ENCODE results near the gene KDM2A.
"Not testable (repeated sequence)": the region's sequence is repeated elsewhere in the genome, so short reads cannot be mapped to it uniquely, and the experiment has no call there.

Gene KDM2A

DNA sequence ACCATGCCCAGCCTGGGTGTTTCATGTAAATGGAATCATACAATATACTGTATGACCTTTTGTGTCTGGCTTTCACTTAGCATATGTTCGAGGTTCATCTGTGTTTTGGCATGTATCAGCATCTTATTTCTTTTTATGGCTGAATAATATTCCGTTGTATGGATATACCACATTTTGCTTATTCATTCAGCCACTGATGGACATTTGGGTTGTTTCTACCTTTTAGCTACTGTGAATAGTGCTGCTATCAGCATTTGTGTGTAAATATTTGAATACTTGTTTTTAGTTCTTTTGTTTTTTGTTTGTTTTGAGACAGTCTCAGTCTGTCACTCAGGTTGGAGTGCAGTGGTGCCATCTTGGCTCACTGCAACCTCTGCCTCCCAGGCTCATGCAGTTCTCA, 35.7 kb downstream of the KDM2A start:
- Histone ChIP-seq H3K36me3 (ENCODE audit: control insufficient read depth, insufficient read depth, low read length) (no peaks in the 10 kb centered on the region), H3K27me3 (ENCODE audit: control insufficient read depth, insufficient read depth, low read length) (no peaks in the 10 kb centered on the region), H3K9ac (ENCODE audit: low read depth, low read length) (no peak overlapping the region), H3K4me1 (ENCODE audit: control insufficient read depth, insufficient read depth, low read length) (no peaks in the 10 kb centered on the region), H3K4me3 (ENCODE audit: low read depth, low read length) (no peak overlapping the region), H3K9me3 (ENCODE audit: control insufficient read depth, insufficient read depth, low read length) (no peaks in the 10 kb centered on the region)

DNA sequence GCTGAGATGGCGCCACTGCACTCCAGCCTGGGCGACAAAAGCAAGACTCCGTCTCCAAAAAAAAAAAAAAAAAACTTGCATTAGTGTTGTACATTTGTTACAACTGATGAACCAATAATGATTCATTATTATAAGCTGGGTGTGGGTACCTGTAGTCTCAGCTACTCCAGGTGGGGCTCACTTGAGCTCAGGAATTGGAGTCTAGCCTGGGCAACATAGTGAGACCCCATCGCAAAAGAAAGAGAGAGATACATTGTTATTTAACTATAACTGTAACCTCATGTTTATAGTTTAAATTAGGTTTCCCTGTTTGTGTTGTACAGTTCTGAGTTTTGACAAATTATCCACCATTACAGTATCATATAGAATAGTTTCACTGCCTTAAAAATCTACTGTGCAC, 38.6 kb downstream of the KDM2A start:
- Histone ChIP-seq H3K9me3 (ENCODE audit: control insufficient read depth, insufficient read depth, low read length) (no peaks in the 10 kb centered on the region), H3K27me3 (ENCODE audit: control insufficient read depth, insufficient read depth, low read length) (no peaks in the 10 kb centered on the region), H3K4me1 (ENCODE audit: control insufficient read depth, insufficient read depth, low read length) (no peaks in the 10 kb centered on the region), H3K9ac (ENCODE audit: low read depth, low read length) (no peak overlapping the region), H3K4me3 (ENCODE audit: low read depth, low read length) (no peak overlapping the region), H3K36me3 (ENCODE audit: control insufficient read depth, insufficient read depth, low read length) (no peaks in the 10 kb centered on the region)

DNA sequence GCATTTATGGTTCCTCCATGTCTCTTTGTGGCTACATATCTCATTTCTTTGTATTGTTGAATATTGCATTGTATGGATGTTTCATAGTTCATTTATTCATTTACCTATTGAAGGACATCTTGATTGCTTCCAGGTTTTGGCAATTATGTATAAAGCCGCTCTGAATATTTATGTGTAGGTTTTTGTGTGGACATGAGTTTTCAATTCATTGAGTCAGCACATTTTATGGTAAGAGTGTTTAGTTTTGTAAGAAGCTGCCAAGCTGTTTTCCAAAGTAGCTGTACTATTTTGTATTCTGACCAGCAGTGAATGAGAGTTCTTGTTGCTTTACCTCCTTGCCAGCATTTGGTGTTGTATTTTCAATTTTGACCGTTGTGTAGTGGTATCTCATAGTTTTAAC, 39.2 kb downstream of the KDM2A start:
- Histone ChIP-seq H3K36me3 (ENCODE audit: control insufficient read depth, insufficient read depth, low read length) (no peaks in the 10 kb centered on the region), H3K9me3 (ENCODE audit: control insufficient read depth, insufficient read depth, low read length) (no peaks in the 10 kb centered on the region), H3K27me3 (ENCODE audit: control insufficient read depth, insufficient read depth, low read length) (no peaks in the 10 kb centered on the region), H3K4me1 (ENCODE audit: control insufficient read depth, insufficient read depth, low read length) (no peaks in the 10 kb centered on the region), H3K4me3 (ENCODE audit: low read depth, low read length) (no peak overlapping the region), H3K9ac (ENCODE audit: low read depth, low read length) (no peak overlapping the region)

DNA sequence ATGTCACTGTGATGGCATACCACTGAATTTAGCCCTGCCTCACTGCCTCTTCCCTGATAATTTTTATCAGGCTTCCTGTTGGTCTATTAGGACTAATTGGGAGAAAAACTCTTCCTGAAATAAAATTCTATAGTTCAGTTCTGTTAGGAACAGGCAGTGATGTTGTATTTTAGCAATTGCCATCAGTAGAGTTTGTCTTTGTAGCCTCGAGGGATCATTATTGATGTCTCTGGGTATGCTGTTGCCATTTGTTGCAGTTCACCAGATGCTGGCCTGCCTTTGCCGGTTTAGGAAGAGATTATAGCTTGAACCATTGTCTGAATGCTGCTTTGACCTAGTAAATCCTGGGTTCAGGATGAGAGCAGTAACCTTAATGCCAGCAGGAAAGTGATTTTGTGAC, 41.0 kb downstream of the KDM2A start:
- no peaks in the 10 kb centered on the region for H3K4me1 ChIP-seq (ENCODE audit: control insufficient read depth, insufficient read depth, low read length)
- no peak overlapping the region for H3K4me3 ChIP-seq (ENCODE audit: low read depth, low read length)
- H3K9me3 ChIP-seq (ENCODE audit: control insufficient read depth, insufficient read depth, low read length), result no peaks in the 10 kb centered on the region
- no peaks in the 10 kb centered on the region for H3K27me3 ChIP-seq (ENCODE audit: control insufficient read depth, insufficient read depth, low read length)
- no peak overlapping the region for H3K9ac ChIP-seq (ENCODE audit: low read depth, low read length)
- H3K36me3 ChIP-seq (ENCODE audit: control insufficient read depth, insufficient read depth, low read length), result no peaks in the 10 kb centered on the region

DNA sequence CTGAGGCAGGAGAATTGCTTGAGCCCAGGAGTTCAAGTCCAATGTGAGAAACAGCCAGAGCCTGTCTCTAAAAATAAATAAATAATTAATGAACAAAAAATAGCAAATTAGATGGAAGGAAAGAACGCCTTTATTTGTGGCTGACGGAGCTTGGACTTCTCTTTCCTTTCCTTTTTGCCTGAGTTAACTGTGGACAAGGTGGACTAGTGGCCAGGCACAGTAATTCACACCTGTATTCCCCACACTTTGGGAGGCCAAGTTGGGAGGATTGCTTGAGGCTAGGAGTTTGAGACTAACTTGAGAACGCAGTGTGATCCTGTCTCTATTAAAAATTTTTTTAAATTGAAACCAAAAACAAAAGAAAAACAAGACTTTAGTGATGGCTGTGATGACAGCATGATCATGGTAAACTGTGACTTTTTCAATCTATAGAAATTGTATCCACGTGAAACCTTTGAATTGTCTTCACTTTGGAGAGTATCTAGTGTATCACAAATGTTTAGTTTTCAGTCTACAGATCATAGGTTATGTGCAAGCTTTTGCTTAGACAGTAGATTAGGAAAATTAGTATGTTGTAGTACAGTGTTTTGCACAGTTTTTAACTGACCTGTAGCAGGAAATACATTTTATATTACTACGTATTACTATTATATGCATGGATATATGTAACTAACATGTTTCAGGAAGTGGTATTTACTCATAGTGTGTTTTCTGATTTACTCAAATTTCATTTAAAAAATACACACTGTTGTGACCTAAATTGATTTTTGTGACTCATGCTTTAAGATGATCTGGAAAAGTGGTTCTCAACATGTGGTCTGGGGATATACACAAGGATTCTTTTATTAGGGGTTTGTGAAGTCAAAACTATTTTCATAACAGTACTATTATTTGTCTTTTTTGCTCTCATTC, 42.1 kb downstream of the KDM2A start:
- Histone ChIP-seq H3K9me3 (ENCODE audit: control insufficient read depth, insufficient read depth, low read length) (no peaks in the 10 kb centered on the region), H3K4me1 (ENCODE audit: control insufficient read depth, insufficient read depth, low read length) (no peaks in the 10 kb centered on the region), H3K4me3 (ENCODE audit: low read depth, low read length) (no peak overlapping the region), H3K36me3 (ENCODE audit: control insufficient read depth, insufficient read depth, low read length) (no peaks in the 10 kb centered on the region), H3K9ac (ENCODE audit: low read depth, low read length) (no peak overlapping the region), H3K27me3 (ENCODE audit: control insufficient read depth, insufficient read depth, low read length) (no peaks in the 10 kb centered on the region)

DNA sequence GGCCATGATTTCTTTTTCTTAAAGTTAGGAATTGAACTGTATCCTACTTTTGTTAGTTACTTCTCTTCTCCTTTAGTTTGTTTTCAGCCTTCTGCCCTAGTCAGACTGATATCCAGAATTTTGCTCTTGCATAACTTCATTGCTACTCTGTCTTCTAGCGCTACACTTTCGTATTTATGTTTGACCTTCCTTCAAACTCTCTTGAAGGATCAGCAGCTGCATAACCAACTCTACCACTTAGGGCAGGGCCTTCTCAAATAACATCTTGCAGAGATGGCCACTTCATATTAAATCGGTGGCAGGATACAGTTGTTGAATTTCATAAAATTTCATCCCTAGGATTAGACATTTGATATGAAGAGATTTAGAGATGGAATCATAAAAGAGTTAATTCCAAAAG, 43.9 kb downstream of the KDM2A start:
- no peak overlapping the region for H3K4me3 ChIP-seq (ENCODE audit: low read depth, low read length)
- no peaks in the 10 kb centered on the region for H3K9me3 ChIP-seq (ENCODE audit: control insufficient read depth, insufficient read depth, low read length)
- no peaks in the 10 kb centered on the region for H3K36me3 ChIP-seq (ENCODE audit: control insufficient read depth, insufficient read depth, low read length)
- no peaks in the 10 kb centered on the region for H3K27me3 ChIP-seq (ENCODE audit: control insufficient read depth, insufficient read depth, low read length)
- no peaks in the 10 kb centered on the region for H3K4me1 ChIP-seq (ENCODE audit: control insufficient read depth, insufficient read depth, low read length)
- no peak overlapping the region for H3K9ac ChIP-seq (ENCODE audit: low read depth, low read length)

DNA sequence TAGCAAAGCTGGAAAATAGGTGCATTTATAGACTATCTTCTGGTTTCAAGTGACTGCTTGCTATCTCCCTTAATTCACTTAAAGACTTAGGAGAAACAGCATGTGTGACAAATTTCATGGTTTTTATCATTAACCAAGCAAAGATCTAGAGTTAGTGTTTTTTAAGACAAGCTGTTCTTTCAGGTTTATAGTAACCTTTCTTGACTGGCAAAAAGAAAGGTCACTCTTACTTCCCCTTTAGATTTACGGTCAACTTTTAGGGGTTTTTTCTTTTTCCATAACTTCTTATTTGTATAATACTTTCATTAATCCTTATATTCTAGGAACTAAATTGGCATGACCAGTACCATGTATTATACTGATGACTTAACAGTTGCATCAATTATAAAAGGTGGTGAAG, 46.6 kb downstream of the KDM2A start:
- H3K36me3 ChIP-seq (ENCODE audit: control insufficient read depth, insufficient read depth, low read length), result no peaks in the 10 kb centered on the region
- no peaks in the 10 kb centered on the region for H3K4me1 ChIP-seq (ENCODE audit: control insufficient read depth, insufficient read depth, low read length)
- no peak overlapping the region for H3K4me3 ChIP-seq (ENCODE audit: low read depth, low read length)

DNA sequence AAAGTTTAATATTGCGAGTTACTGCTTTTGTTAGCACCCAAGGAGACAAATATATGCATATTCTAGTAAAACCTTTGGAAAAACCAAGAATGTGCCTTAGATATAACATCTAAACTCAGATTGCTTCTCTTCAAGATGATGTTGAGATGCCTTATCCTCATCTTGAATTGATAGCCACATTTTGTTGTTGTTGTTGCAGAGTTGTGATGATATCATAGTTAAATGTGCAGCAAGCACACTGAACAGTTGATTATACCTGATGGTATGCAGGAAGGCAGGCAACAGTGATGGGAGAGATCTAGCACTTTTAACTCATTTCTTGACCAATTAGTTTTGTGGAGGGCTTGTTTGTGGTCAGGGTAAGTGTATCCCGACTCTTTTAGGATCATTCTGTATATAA, 48.0 kb downstream of the KDM2A start:
- Histone ChIP-seq H3K4me1 (ENCODE audit: control insufficient read depth, insufficient read depth, low read length) (no peaks in the 10 kb centered on the region), H3K9ac (ENCODE audit: low read depth, low read length) (no peak overlapping the region), H3K9me3 (ENCODE audit: control insufficient read depth, insufficient read depth, low read length) (no peaks in the 10 kb centered on the region)

More for the DNA sequence above, 46.6 kb downstream of the KDM2A start:
- H3K27me3 ChIP-seq (ENCODE audit: control insufficient read depth, insufficient read depth, low read length), result no peaks in the 10 kb centered on the region
- no peak overlapping the region for H3K9ac ChIP-seq (ENCODE audit: low read depth, low read length)
- no peaks in the 10 kb centered on the region for H3K9me3 ChIP-seq (ENCODE audit: control insufficient read depth, insufficient read depth, low read length)

DNA sequence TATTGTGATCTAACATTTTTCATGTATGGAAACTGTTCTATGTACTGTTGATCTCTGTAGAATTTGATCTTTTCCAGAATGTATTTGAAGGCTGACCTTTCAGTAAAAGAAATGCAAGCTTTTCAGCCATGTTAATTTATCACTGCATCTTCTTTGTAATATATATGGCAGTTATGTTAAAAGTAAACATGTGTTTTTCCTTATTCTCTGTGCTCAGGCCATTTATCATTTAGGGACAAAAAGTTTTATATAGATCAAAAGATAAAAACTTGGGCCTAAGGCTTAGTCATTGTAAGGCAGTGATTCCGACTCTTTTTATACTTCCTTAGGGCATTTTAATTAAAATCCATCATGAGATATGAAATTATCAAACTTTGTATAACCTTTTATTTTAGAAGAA, 48.7 kb downstream of the KDM2A start:
- Histone ChIP-seq H3K9ac (ENCODE audit: low read depth, low read length) (no peak overlapping the region), H3K36me3 (ENCODE audit: control insufficient read depth, insufficient read depth, low read length) (no peaks in the 10 kb centered on the region), H3K9me3 (ENCODE audit: control insufficient read depth, insufficient read depth, low read length) (no peaks in the 10 kb centered on the region), H3K4me1 (ENCODE audit: control insufficient read depth, insufficient read depth, low read length) (no peaks in the 10 kb centered on the region), H3K4me3 (ENCODE audit: low read depth, low read length) (no peak overlapping the region), H3K27me3 (ENCODE audit: control insufficient read depth, insufficient read depth, low read length) (no peaks in the 10 kb centered on the region)

More for the DNA sequence above, 48.0 kb downstream of the KDM2A start:
- H3K36me3 ChIP-seq (ENCODE audit: control insufficient read depth, insufficient read depth, low read length), result no peaks in the 10 kb centered on the region
- H3K4me3 ChIP-seq (ENCODE audit: low read depth, low read length), result no peak overlapping the region
- H3K27me3 ChIP-seq (ENCODE audit: control insufficient read depth, insufficient read depth, low read length), result no peaks in the 10 kb centered on the region

DNA sequence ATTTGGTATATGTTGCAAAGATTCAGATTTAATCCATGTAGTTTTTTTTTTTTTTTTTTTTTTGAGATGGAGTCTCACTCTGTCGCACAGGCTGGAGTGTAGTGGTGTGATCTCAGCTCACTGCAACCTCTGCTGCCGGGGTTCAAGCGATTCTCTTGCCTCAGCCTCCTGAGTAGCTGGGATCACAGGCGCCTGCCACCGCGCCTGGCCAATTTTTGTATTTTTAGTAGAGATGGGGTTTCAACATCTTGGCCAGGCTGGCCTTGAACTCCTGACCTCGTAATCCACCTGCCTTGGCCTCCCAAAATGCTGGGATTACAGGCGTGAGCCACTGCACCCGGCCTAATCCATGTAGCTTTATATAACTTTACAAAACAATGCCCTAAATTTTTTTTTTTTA, 49.8 kb downstream of the KDM2A start:
- not testable (repeated sequence) for H3K9ac ChIP-seq (ENCODE audit: low read depth, low read length); H3K4me1 ChIP-seq (ENCODE audit: control insufficient read depth, insufficient read depth, low read length); H3K4me3 ChIP-seq (ENCODE audit: low read depth, low read length); H3K36me3 ChIP-seq (ENCODE audit: control insufficient read depth, insufficient read depth, low read length); H3K9me3 ChIP-seq (ENCODE audit: control insufficient read depth, insufficient read depth, low read length); H3K27me3 ChIP-seq (ENCODE audit: control insufficient read depth, insufficient read depth, low read length)

DNA sequence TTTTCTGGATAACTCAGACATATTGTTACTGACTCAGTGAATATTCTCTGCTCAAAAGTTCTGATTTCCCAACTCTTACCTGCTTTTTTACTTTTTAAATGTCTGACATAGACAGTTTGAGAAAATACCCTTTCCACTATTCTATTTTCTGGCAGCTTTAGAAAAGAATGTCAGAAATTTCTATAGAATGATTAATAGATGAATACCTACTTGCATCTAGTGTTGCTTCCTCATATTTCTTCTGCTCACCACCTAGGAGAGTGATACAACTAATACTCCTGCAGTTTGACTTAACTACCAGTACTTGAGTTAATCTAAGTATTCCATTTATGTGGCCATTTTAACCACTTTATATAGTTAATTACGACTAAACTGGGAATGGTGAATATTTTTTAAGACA, 55.2 kb downstream of the KDM2A start:
- no peaks in the 10 kb centered on the region for H3K9me3 ChIP-seq (ENCODE audit: control insufficient read depth, insufficient read depth, low read length)
- H3K9ac ChIP-seq (ENCODE audit: low read depth, low read length), result no peak overlapping the region
- H3K36me3 ChIP-seq (ENCODE audit: control insufficient read depth, insufficient read depth, low read length), result no peaks in the 10 kb centered on the region
- no peaks in the 10 kb centered on the region for H3K4me1 ChIP-seq (ENCODE audit: control insufficient read depth, insufficient read depth, low read length)
- H3K27me3 ChIP-seq (ENCODE audit: control insufficient read depth, insufficient read depth, low read length), result no peaks in the 10 kb centered on the region
- H3K4me3 ChIP-seq (ENCODE audit: low read depth, low read length), result no peak overlapping the region

DNA sequence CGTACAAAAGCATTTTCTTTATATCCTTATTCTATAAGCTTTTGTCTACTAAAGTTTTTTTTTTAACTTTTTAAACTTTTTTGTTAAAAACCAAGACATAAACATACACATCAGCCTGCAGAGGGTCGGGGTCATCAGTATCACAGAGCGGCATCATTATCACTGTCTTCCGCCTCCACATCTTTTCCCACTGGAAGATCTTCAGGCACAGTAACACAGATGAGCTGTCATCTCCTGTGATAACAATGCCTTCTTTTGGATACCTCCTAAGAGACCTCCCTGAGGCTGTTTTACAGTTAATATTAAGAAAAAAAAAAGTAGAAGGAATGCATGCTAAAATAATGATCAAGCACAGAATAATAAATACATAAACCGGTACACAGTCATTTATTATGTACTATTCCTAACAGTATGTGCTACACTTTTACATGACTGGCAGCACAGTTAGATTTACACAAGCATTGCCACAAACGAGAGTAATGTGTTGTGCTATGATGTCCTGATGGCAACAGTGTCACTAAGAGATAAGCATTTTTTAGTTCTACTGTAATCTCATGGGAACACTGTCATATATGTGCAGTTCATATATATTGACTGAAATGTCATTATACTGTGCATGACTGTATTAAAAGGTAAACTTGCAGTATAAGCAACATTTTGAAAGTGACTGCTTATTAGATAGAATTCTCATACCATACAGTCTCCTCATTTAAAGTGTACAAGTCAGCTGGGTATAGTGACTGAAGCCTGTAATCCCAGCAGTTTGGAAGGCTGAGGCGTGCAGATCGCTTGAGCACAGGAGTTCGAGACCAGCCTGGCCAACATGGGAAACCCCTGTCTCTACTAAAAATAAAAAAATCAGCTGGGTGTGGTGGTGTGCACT, 58.6 kb downstream of the KDM2A start:
- Histone ChIP-seq H3K9ac (ENCODE audit: low read depth, low read length) (no peak overlapping the region), H3K9me3 (ENCODE audit: control insufficient read depth, insufficient read depth, low read length) (no peaks in the 10 kb centered on the region), H3K36me3 (ENCODE audit: control insufficient read depth, insufficient read depth, low read length) (no peaks in the 10 kb centered on the region), H3K27me3 (ENCODE audit: control insufficient read depth, insufficient read depth, low read length) (no peaks in the 10 kb centered on the region), H3K4me3 (ENCODE audit: low read depth, low read length) (no peak overlapping the region), H3K4me1 (ENCODE audit: control insufficient read depth, insufficient read depth, low read length) (no peaks in the 10 kb centered on the region)

Measured in iPS-15b (cell line).